AG20443 (cell line): Measurements from ENCODE around the gene PLCB1.
"Not testable (repeated sequence)": the region's sequence is repeated elsewhere in the genome, so short reads cannot be mapped to it uniquely, and the experiment has no call there.

Experiments used
- DNase-seq: peaks from one replicate; pipeline ENCODE4 v3.0.0; 2012; ENCODE audit warnings: low spot score, mixed read lengths

The PLCB1 gene

GRCh38 chr20:8834851-8835250, 702.8 kb downstream of the PLCB1 start:
- DNase-seq: no peak

- peak; percentile 60 for DNase-seq
Measured at GRCh38 chr20:8837396-8837795, 705.3 kb downstream of the PLCB1 start.

GRCh38 chr20:8842525-8842924, 710.5 kb downstream of the PLCB1 start:
- DNase-seq: no peak

GRCh38 chr20:8844179-8844578, 712.1 kb downstream of the PLCB1 start:
- no peak for DNase-seq

- no peak for DNase-seq
Measured at GRCh38 chr20:8849990-8850389, 717.9 kb downstream of the PLCB1 start.

- no peak for DNase-seq
Measured at GRCh38 chr20:8851446-8851845, 719.4 kb downstream of the PLCB1 start.

- not testable (repeated sequence) for DNase-seq
Measured at GRCh38 chr20:8851919-8852318, 719.9 kb downstream of the PLCB1 start.

GRCh38 chr20:8853211-8853610, 721.1 kb downstream of the PLCB1 start:
- DNase-seq: not testable (repeated sequence)

- DNase-seq: peak; percentile 75
Measured at GRCh38 chr20:8853805-8854338, 721.8 kb downstream of the PLCB1 start.

- DNase-seq: peak; percentile 64
Measured at GRCh38 chr20:8854571-8854970, 722.5 kb downstream of the PLCB1 start.

- peak; percentile 69 for DNase-seq
Measured at GRCh38 chr20:8855315-8855714, 723.2 kb downstream of the PLCB1 start.

- DNase-seq: no peak
Measured at GRCh38 chr20:8856668-8857067, 724.6 kb downstream of the PLCB1 start.

- DNase-seq: no peak
Measured at GRCh38 chr20:8858181-8858787, 726.2 kb downstream of the PLCB1 start.

GRCh38 chr20:8860011-8860495, 728.0 kb downstream of the PLCB1 start:
- peak; percentile 32 for DNase-seq

- DNase-seq: no peak
Measured at GRCh38 chr20:8862092-8862491, 730.0 kb downstream of the PLCB1 start.

- no peak for DNase-seq
Measured at GRCh38 chr20:8865636-8866035, 733.6 kb downstream of the PLCB1 start.

- no peak for DNase-seq
Measured at GRCh38 chr20:8867038-8867740, 735.1 kb downstream of the PLCB1 start.

GRCh38 chr20:8870652-8871051, 738.6 kb downstream of the PLCB1 start:
- no peak for DNase-seq

- no peak for DNase-seq
Measured at GRCh38 chr20:8874437-8874836, 742.4 kb downstream of the PLCB1 start.

- DNase-seq: no peak
Measured at GRCh38 chr20:8875586-8875985, 743.5 kb downstream of the PLCB1 start.

GRCh38 chr20:8876366-8876765, 744.3 kb downstream of the PLCB1 start:
- no peak for DNase-seq

- no peak for DNase-seq
Measured at GRCh38 chr20:8877294-8877693, 745.2 kb downstream of the PLCB1 start.

GRCh38 chr20:8879669-8880068, 747.6 kb downstream of the PLCB1 start:
- DNase-seq: no peak
